GM18861 (cell line): ENCODE measurements around the gene SPATS1.

Experiments
- ATAC-seq: cut with Tn5 transposase; IDR thresholded peaks from one replicate; pipeline ENCODE4 v1.9.1; 2021; ENCODE audit not compliant: unreplicated experiment

The SPATS1 gene

DNA sequence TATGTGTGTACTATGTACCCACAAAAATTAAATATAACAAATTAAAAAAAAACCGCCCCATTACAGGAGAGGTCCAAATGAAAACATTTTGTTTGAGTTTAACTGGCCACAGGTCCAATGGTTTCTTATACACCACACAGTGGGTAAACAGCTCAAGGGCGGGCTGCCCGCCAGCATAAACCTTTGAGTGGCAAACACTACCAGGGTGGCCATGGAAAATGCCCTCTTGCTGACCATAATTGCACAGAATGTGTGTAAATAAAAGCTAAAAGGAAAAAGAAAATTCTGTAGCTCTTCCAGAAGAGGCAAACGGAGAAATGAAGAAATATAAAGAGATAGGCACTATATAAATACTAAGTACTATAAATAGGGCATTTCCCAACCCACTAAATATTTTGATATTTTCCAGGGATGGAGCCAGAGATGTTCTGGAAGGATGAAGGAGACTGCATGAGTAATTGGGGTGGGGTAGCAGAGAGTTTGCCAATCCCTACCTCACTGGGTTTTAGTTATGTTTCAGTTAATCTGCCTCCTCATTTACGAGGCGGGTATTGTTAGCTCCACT is 44.0 kb downstream of the SPATS1 start:
- ATAC-seq = no peak

DNA sequence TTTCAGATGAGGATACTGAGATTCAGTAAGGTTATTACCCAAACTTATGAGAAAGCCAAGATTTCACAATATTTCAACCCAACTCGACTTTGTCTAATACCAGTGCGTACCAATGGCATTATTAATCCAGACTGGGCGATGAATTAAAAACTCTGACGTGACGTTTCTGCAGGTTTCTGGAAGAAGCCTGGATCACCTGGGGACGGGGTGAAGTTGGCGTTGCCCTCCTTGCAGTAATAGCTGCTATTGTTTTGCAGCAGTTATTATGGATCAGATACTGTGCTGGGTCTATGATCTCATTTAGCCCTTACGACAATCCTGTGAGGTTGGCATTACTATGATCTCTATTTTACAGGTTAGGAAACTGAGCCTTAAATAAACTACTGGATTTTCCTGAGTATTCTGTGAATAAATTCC is 44.5 kb downstream of the SPATS1 start:
- ATAC-seq = no peak

DNA sequence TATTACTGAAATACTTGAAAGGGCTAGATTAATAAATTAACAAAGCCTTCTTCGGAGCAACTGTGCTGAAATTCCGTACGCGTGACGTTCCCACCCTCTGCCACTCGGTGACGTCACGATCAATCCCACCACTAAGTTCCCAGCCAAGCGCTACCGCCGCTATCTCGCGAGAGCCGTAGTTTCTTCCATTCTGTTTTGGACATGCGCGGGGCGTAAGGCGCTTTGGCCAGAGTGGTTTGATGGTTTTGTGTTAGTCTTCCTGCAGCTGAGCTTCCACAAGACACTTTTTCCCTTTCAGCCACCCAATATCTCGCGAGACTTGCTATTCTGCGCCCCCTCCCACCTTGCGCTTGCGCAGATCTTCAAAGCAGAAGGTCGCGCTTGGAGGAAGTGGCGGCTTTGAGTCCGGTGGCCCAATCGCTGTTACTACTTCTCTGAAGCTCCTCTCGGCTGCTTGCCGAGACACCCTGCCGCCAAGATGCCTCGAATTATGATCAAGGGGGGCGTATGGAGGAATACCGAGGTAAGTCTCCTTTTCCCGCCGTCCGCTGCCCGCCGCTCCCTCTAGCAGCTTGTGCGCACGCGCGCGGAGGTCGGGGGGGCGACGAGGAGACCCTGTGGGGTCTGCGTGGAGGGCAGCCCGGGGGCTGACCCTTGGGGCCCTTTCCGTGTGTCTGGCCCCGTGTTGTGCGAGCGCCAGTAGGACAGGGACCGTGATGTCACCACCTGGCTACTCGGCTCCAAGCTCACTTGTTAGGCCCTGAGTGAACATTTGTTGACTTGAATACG is 45.1 kb downstream of the SPATS1 start, which contains the start of gene CDC5L:
TSS of gene CDC5L (plus strand) at position 361 of the 789 bp plus-strand sequence. CDS start at position 479, 118 bp downstream.
- ATAC-seq = peak; percentile 91

DNA sequence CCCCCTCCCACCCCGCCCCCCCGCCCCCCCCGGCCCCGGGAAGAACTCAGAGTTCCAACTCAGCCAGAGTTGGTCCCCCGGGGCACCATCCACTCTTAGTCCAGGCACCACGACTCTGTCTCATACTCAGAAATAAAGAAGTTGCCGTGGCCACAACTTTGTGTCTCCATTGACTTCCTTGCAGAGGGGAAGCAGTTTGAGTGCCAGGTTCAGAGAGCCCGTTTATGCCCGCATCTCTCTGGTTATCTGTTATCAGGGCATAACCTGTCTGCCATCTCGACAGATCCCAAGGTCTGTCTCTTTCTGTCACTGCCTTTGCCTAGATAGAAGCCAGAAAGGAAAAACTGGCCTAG is 45.7 kb downstream of the SPATS1 start:
- peak; percentile 4 for ATAC-seq

DNA sequence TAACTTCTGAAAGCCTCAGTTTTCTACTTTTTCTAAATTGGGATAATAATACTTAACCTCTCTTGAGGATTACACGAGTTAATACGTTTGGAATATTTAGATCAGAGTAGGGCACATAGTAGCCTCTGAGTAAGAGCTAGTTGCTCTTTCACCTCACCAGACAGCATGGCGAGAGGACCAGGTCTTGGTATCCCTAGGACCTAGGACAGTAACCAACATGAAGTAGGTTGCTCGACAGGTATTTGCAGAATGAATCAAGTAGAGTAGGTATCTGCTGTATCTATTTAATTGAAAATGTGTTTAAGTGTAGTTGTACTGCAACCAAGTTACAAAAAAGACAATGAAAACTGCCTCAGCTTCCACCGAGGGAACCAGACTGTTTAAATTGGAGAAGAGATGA is 46.4 kb downstream of the SPATS1 start:
- no peak for ATAC-seq

DNA sequence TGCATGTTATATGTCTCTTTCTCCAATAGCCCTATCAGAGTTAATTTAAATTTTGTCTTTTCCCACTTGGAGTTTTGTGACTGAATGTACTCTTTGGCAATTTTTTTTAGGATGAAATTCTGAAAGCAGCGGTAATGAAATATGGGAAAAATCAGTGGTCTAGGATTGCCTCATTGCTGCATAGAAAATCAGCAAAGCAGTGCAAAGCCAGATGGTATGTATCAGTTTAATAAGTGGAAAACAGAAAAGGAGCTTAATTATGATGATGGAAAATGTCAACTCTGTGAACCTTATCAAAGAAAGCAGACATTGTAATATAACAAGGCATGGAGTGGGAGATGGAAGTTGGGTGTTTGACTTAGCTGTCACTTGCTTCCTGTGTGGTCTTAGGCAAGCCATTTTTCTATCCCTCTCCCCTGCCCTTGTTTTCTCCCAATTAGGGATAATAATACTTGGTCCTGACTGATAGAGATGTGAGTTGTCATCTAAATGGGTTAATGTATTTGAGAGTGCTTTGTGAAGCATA is 47.8 kb downstream of the SPATS1 start:
- ATAC-seq = no peak
